ENCODE results near the gene MS4A4E.

- TF ChIP-seq EZH2phosphoT487 (conservative IDR thresholded peaks at IDR 0.05; ENCODE audit: low read length): no peak
- TF ChIP-seq CTCF (IDR thresholded peaks at IDR 0.05; ENCODE audit: insufficient read depth, low read length, poor library complexity, severe bottlenecking): no peak
These were observed 77.4 kb downstream of the MS4A4E start for GRCh38 chr11:60165538-60165937.

Data from SU-DHL-6 (cell line).